NT2/D1 (cell line): ENCODE results near the gene ENTREP1.

Experiments used
- SUZ12 ChIP-seq: IDR thresholded peaks from 2 replicates; pipeline ENCODE4 v1.6.1; 2011; ENCODE audit not compliant: insufficient read length, insufficient read depth; ENCODE audit errors: extremely low read depth
- YY1 ChIP-seq: IDR thresholded peaks from 2 replicates; pipeline ENCODE4 v1.6.1; 2011; ENCODE audit not compliant: insufficient read length, insufficient read depth
- ZNF274 ChIP-seq: IDR thresholded peaks from 2 replicates; pipeline ENCODE4 v1.6.1; 2011; ENCODE audit warnings: mild to moderate bottlenecking, low read depth, low read length

DNA sequence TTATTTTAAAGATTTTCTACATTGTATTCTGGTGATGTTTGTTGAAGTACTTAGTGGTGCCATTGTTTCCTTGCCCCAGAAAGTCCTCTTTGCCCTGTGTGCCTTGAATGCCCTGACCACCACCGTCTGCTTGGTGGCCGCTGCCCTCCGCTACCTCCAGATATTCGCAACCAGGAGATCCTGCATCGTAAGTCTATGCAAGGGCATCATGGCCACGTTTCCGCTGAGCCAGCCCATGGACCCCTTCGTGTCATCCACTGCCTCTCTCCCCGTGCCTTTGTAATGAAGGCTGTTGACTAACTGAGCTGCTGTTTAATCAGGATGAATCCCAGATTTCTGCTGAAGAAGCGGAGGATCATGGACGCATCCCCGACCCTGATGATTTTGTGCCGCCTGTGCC is 52.3 kb downstream of the ENTREP1 start:
- TF ChIP-seq SUZ12 (no peak), YY1 (no peak), ZNF274 (no peak)
